ENCODE data around the gene ITGA1.

Gene ITGA1

DNA sequence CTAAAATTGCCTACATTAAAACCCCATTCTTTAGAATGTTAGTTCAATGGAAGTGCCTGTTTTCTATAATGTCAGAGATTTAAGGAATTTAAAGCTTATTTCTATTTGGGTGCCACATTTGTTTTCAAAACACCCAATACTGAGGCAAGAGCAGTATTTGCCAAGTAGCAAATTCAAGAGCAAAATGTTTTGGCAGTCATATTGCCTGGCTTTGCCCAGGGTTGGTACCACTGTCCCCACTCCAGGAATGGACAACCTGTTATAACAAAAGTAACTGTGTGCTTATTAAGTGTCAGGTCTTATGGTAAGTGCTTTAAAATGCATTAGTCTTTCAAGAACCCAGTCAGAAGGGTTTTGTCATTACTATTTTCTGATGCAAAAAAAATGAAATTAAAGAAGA is 19.3 kb downstream of the ITGA1 start:
- no peak for ATAC-seq
- TF ChIP-seq ZNF8 (CRISPR knock-in tag; IDR thresholded peaks at IDR 0.05) (no peak), CSDC2 (CRISPR knock-in tag; IDR thresholded peaks at IDR 0.05) (no peak), ZFP3 (CRISPR knock-in tag; IDR thresholded peaks at IDR 0.05) (no peak), ZC3H10 (CRISPR knock-in tag; IDR thresholded peaks at IDR 0.05) (no peak), ISL1 (CRISPR knock-in tag; IDR thresholded peaks at IDR 0.05) (no peak), SNAI2 (CRISPR knock-in tag; IDR thresholded peaks at IDR 0.05) (no peak), TCF4 (CRISPR knock-in tag; IDR thresholded peaks at IDR 0.05; ENCODE audit: borderline replicate concordance) (no peak), BACH2 (CRISPR knock-in tag; IDR thresholded peaks at IDR 0.05; ENCODE audit: borderline replicate concordance) (no peak), ZFP30 (CRISPR knock-in tag; IDR thresholded peaks at IDR 0.05) (no peak)
- TF ChIP-seq, protein P1, sequence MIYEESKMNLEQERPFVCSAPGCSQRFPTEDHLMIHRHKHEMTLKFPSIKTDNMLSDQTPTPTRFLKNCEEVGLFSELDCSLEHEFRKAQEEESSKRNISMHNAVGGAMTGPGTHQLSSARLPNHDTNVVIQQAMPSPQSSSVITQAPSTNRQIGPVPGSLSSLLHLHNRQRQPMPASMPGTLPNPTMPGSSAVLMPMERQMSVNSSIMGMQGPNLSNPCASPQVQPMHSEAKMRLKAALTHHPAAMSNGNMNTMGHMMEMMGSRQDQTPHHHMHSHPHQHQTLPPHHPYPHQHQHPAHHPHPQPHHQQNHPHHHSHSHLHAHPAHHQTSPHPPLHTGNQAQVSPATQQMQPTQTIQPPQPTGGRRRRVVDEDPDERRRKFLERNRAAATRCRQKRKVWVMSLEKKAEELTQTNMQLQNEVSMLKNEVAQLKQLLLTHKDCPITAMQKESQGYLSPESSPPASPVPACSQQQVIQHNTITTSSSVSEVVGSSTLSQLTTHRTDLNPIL (CRISPR knock-in tag; IDR thresholded peaks at IDR 0.05; ENCODE audit: low read depth): no peak
- TF ChIP-seq, protein P2, sequence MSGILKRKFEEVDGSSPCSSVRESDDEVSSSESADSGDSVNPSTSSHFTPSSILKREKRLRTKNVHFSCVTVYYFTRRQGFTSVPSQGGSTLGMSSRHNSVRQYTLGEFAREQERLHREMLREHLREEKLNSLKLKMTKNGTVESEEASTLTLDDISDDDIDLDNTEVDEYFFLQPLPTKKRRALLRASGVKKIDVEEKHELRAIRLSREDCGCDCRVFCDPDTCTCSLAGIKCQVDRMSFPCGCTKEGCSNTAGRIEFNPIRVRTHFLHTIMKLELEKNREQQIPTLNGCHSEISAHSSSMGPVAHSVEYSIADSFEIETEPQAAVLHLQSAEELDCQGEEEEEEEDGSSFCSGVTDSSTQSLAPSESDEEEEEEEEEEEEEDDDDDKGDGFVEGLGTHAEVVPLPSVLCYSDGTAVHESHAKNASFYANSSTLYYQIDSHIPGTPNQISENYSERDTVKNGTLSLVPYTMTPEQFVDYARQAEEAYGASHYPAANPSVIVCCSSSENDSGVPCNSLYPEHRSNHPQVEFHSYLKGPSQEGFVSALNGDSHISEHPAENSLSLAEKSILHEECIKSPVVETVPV (CRISPR knock-in tag; IDR thresholded peaks at IDR 0.05): no peak
- TF ChIP-seq, protein P3, sequence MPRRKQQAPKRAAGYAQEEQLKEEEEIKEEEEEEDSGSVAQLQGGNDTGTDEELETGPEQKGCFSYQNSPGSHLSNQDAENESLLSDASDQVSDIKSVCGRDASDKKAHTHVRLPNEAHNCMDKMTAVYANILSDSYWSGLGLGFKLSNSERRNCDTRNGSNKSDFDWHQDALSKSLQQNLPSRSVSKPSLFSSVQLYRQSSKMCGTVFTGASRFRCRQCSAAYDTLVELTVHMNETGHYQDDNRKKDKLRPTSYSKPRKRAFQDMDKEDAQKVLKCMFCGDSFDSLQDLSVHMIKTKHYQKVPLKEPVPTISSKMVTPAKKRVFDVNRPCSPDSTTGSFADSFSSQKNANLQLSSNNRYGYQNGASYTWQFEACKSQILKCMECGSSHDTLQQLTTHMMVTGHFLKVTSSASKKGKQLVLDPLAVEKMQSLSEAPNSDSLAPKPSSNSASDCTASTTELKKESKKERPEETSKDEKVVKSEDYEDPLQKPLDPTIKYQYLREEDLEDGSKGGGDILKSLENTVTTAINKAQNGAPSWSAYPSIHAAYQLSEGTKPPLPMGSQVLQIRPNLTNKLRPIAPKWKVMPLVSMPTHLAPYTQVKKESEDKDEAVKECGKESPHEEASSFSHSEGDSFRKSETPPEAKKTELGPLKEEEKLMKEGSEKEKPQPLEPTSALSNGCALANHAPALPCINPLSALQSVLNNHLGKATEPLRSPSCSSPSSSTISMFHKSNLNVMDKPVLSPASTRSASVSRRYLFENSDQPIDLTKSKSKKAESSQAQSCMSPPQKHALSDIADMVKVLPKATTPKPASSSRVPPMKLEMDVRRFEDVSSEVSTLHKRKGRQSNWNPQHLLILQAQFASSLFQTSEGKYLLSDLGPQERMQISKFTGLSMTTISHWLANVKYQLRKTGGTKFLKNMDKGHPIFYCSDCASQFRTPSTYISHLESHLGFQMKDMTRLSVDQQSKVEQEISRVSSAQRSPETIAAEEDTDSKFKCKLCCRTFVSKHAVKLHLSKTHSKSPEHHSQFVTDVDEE (CRISPR knock-in tag; IDR thresholded peaks at IDR 0.05): no peak
- TF ChIP-seq, protein P4, sequence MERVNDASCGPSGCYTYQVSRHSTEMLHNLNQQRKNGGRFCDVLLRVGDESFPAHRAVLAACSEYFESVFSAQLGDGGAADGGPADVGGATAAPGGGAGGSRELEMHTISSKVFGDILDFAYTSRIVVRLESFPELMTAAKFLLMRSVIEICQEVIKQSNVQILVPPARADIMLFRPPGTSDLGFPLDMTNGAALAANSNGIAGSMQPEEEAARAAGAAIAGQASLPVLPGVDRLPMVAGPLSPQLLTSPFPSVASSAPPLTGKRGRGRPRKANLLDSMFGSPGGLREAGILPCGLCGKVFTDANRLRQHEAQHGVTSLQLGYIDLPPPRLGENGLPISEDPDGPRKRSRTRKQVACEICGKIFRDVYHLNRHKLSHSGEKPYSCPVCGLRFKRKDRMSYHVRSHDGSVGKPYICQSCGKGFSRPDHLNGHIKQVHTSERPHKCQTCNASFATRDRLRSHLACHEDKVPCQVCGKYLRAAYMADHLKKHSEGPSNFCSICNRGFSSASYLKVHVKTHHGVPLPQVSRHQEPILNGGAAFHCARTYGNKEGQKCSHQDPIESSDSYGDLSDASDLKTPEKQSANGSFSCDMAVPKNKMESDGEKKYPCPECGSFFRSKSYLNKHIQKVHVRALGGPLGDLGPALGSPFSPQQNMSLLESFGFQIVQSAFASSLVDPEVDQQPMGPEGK (CRISPR knock-in tag; IDR thresholded peaks at IDR 0.05; ENCODE audit: borderline replicate concordance): no peak

DNA sequence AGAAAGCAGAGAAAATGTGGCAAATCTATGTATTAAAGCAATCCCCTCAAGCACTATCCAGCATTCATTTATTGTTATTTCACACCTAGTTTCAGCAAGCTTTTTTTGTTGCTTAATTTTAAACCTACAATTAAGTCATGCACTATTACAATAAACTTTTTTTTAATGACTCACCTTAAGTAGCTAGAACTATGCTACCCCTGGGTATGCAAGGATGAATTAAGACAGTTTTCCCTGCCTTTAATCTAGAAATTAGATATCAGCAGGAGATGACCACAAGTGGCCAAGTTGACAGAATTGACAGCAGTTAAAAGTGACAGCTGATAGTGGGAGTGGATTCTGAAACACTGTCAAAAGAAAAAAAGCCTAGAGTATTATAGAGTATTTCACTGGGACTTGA is 20.0 kb downstream of the ITGA1 start:
- no peak for TF ChIP-seq PPARA (CRISPR knock-in tag; IDR thresholded peaks at IDR 0.05; ENCODE audit: borderline replicate concordance)
- 0 out of 2 replicates have a peak, but pooled peaks have one; percentile 47 for TF ChIP-seq GLIS3 (CRISPR knock-in tag; IDR thresholded peaks at IDR 0.05)
- TF ChIP-seq, protein P1 (CRISPR knock-in tag; IDR thresholded peaks at IDR 0.05; ENCODE audit: low read depth): 0 out of 2 replicates have a peak, but pooled peaks have one; percentile 29
- no peak for TF ChIP-seq RARB (CRISPR knock-in tag; IDR thresholded peaks at IDR 0.05)
- no peak for ATAC-seq

DNA sequence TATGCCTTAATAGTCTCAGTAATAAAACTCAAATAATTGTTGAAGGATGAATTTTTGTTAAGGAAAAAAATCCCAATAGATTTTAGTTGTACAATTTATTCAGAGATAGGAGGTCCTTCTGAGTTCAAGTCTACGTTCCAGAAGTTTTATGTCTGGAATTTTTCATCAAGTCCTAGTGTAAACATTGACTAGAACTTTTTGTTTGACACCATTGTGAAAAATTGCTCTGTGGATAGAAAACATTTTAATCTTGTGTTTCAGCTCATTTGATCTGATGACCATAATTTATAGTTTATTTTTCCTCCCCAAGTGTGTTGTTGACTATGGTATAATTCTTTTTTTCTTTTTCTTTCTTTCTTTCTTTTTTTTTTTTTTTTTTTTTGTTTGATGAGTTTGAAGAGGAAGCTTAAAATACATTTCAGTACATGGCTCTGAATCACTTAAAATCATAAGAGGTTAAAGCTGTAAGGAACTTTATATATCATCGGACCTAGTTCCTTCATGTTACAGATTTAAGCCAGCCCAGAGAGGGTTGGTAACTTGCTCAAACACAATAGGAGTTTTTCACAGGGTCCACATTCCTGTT is 20.7 kb downstream of the ITGA1 start:
- TF ChIP-seq BACH2 (CRISPR knock-in tag; IDR thresholded peaks at IDR 0.05; ENCODE audit: borderline replicate concordance) (no peak), ESRRG (CRISPR knock-in tag; IDR thresholded peaks at IDR 0.05) (no peak), PPARA (CRISPR knock-in tag; IDR thresholded peaks at IDR 0.05; ENCODE audit: borderline replicate concordance) (no peak), TCF4 (CRISPR knock-in tag; IDR thresholded peaks at IDR 0.05; ENCODE audit: borderline replicate concordance) (no peak), ZNF70 (CRISPR knock-in tag; IDR thresholded peaks at IDR 0.05) (no peak), ZFP30 (CRISPR knock-in tag; IDR thresholded peaks at IDR 0.05) (no peak), GLIS3 (CRISPR knock-in tag; IDR thresholded peaks at IDR 0.05) (no peak), ARNTL (CRISPR knock-in tag; IDR thresholded peaks at IDR 0.05; ENCODE audit: borderline replicate concordance, low read depth) (no peak), ISL1 (CRISPR knock-in tag; IDR thresholded peaks at IDR 0.05) (no peak)
- TF ChIP-seq, protein P4 (CRISPR knock-in tag; IDR thresholded peaks at IDR 0.05; ENCODE audit: borderline replicate concordance): no peak
- TF ChIP-seq, protein P1 (CRISPR knock-in tag; IDR thresholded peaks at IDR 0.05; ENCODE audit: low read depth): no peak
- no peak for ATAC-seq

Measured in SK-N-SH treated with all-trans-retinoic acid at 6 μM for 48 hours (cell line).